ENCODE data around the gene QRICH2.

DNA sequence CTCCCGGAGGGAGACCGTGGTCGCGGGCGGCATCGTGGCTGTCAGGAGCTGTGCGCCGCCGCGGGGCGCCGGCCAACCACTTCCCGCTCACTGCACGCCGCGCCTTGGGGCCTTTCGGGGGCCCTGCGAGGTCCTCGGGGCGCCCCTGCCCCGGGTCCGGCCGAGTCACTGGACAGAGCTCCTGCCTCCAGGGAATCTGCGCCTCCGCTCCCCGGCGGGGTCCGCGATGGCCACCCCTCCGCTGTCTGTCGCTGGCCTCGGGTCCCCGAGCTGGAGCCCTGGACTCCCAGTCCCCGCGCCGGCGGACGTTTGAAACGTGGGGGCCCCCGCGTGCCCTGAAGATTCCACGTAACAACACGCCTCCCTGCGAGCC lies at the start of gene QRICH2:
- TF ChIP-seq, protein P1, sequence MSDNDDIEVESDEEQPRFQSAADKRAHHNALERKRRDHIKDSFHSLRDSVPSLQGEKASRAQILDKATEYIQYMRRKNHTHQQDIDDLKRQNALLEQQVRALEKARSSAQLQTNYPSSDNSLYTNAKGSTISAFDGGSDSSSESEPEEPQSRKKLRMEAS (IDR thresholded peaks at IDR 0.05; ENCODE audit: low read depth, low read length): no peak
- no peak for TF ChIP-seq NBN (IDR thresholded peaks at IDR 0.05)
- TF ChIP-seq BRCA1 (IDR thresholded peaks at IDR 0.05; ENCODE audit: low read depth, low read length): no peak
- no peak for TF ChIP-seq CREB1 (IDR thresholded peaks at IDR 0.05; ENCODE audit: low read depth)
- no peak for TF ChIP-seq ZNF207 (IDR thresholded peaks at IDR 0.05; ENCODE audit: borderline replicate concordance)
- TF ChIP-seq CTCF (IDR thresholded peaks at IDR 0.05 in 2 of 3, conservative IDR thresholded peaks at IDR 0.05 in 1 of 3; ENCODE audit: control insufficient read depth in 2 of 3, extremely low read depth in 1 of 3, insufficient read depth in 1 of 3, low read depth in 3 of 3, low read length in 3 of 3): no peak
- TF ChIP-seq REST (IDR thresholded peaks at IDR 0.05; ENCODE audit: low read depth, low read length): no peak
- no peak for TF ChIP-seq TCF7 (IDR thresholded peaks at IDR 0.05; ENCODE audit: borderline replicate concordance)
- TF ChIP-seq MYC (IDR thresholded peaks at IDR 0.05; ENCODE audit: insufficient read depth, insufficient read length, insufficient replicate concordance, low read length, severe bottlenecking): no peak
- TF ChIP-seq TCF12 (IDR thresholded peaks at IDR 0.05; ENCODE audit: low read depth, low read length): no peak
- TF ChIP-seq, protein P2, sequence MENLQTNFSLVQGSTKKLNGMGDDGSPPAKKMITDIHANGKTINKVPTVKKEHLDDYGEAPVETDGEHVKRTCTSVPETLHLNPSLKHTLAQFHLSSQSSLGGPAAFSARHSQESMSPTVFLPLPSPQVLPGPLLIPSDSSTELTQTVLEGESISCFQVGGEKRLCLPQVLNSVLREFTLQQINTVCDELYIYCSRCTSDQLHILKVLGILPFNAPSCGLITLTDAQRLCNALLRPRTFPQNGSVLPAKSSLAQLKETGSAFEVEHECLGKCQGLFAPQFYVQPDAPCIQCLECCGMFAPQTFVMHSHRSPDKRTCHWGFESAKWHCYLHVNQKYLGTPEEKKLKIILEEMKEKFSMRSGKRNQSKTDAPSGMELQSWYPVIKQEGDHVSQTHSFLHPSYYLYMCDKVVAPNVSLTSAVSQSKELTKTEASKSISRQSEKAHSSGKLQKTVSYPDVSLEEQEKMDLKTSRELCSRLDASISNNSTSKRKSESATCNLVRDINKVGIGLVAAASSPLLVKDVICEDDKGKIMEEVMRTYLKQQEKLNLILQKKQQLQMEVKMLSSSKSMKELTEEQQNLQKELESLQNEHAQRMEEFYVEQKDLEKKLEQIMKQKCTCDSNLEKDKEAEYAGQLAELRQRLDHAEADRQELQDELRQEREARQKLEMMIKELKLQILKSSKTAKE (IDR thresholded peaks at IDR 0.05; ENCODE audit: low read depth, poor library complexity, severe bottlenecking): no peak
- TF ChIP-seq YBX1 (IDR thresholded peaks at IDR 0.05): no peak
